KMS-11 (cell line): ENCODE data around the gene TMED1.

Source experiments
- H2AFZ ChIP-seq: fragments of 200-600 bp; sonication (generic); 2 replicates; pipeline ENCODE4 v1.6.1; 2016; ENCODE audit warnings: antibody characterized with exemption, mixed run types, low read depth
- H3K27ac ChIP-seq: fragments of 200-600 bp; sonication (generic); 2 replicates; pipeline ENCODE4 v1.6.1; 2016; ENCODE audit warnings: mild to moderate bottlenecking, mixed run types
- H3K27me3 ChIP-seq: fragments of 200-600 bp; sonication (generic); 2 replicates; pipeline ENCODE4 v1.6.1; 2017; ENCODE audit warnings: mild to moderate bottlenecking, low read depth, mixed run types, moderate library complexity; ENCODE audit not compliant: insufficient read depth
- H3K36me3 ChIP-seq: fragments of 200-600 bp; sonication (generic); 2 replicates; pipeline ENCODE4 v1.6.1; 2017; ENCODE audit warnings: mild to moderate bottlenecking, mixed run types; ENCODE audit not compliant: insufficient read depth
- H3K4me1 ChIP-seq: fragments of 200-600 bp; sonication (generic); 2 replicates; pipeline ENCODE4 v1.6.1; 2016; ENCODE audit warnings: mild to moderate bottlenecking, low read depth, mixed run types; ENCODE audit not compliant: poor library complexity, severe bottlenecking
- H3K4me2 ChIP-seq: fragments of 200-600 bp; sonication (generic); 2 replicates; pipeline ENCODE4 v1.7.0; 2016; ENCODE audit warnings: mild to moderate bottlenecking, mixed run types
- H3K4me3 ChIP-seq: fragments of 200-600 bp; sonication (generic); IDR thresholded peaks from 2 replicates; pipeline ENCODE4 v1.6.1; 2017; ENCODE audit warnings: low read depth, low read length, mixed read lengths; ENCODE audit not compliant: insufficient read depth
- H3K79me2 ChIP-seq: fragments of 200-600 bp; sonication (generic); 2 replicates; pipeline ENCODE4 v1.6.1; 2016; ENCODE audit warnings: low read depth, mixed run types; ENCODE audit not compliant: insufficient read depth
- H3K9ac ChIP-seq: fragments of 200-600 bp; sonication (generic); 2 replicates; pipeline ENCODE4 v1.6.1; 2016; ENCODE audit warnings: mild to moderate bottlenecking, mixed run types
- H4K20me1 ChIP-seq: fragments of 200-600 bp; sonication (generic); 2 replicates; pipeline ENCODE4 v1.6.1; 2016; ENCODE audit warnings: mild to moderate bottlenecking, mixed run types; ENCODE audit not compliant: insufficient read depth
- CTCF ChIP-seq: fragments of 200-600 bp; sonication (generic); conservative IDR thresholded peaks from 2 replicates; pipeline ENCODE4 v1.6.1; 2017; ENCODE audit warnings: low read depth, mild to moderate bottlenecking, antibody characterized with exemption, low read length, moderate library complexity, mixed read lengths

TMED1 gene

DNA sequence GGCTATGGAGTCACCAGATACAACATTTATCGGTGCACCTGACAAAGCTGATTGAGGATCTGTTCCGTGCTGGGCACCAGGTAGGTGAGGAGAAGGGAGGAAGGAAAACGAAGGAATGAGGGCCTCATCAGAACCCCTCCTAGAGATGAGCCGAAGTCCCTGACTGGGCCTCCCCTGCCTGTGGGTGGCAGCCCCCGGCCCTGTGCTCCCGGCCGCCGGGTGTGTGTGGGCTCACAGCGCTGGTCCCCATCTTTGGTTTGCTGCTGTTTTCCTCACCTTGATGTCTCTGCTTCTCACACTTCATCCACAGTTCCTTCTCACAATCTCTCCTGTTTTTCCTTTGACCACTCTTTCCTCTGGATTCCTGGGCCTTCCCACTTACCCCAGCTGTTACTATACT is 32.8 kb downstream of the TMED1 start:
- Histone ChIP-seq H3K4me1 (no peaks in the 10 kb centered on the region), H3K4me2 (no peak overlapping the region), H3K4me3 (no peak overlapping the region), H3K27me3 (no peaks in the 10 kb centered on the region), H3K36me3 (peaks cover 5% of the 10 kb centered on the region; the same call in 1 of the 2 replicates), H3K27ac (no peak overlapping the region), H3K9ac (no peak overlapping the region), H4K20me1 (no peaks in the 10 kb centered on the region), H3K79me2 (no peaks in the 10 kb centered on the region), H2AFZ (no peak overlapping the region)
- TF ChIP-seq CTCF = no peak

- peaks cover 5% of the 10 kb centered on the region; the same call in 1 of the 2 replicates for H3K36me3 ChIP-seq
- TF ChIP-seq CTCF = no peak
- no peak overlapping the region for H3K4me3 ChIP-seq
- no peak overlapping the region for H2AFZ ChIP-seq
- no peak overlapping the region for H3K4me2 ChIP-seq
- no peaks in the 10 kb centered on the region for H3K27me3 ChIP-seq
- no peak overlapping the region for H3K9ac ChIP-seq
- no peaks in the 10 kb centered on the region for H3K79me2 ChIP-seq
- H4K20me1 ChIP-seq = no peaks in the 10 kb centered on the region
- H3K4me1 ChIP-seq = peaks cover 2% of the 10 kb centered on the region
- no peak overlapping the region for H3K27ac ChIP-seq
Observed at GRCh38 chr19:10802479-10802878, 33.5 kb downstream of the TMED1 start.

- Histone ChIP-seq H2AFZ (no peak overlapping the region), H3K27ac (no peak overlapping the region), H3K9ac (no peak overlapping the region), H3K4me1 (peaks cover 12% of the 10 kb centered on the region), H3K79me2 (no peaks in the 10 kb centered on the region), H3K4me2 (no peak overlapping the region), H4K20me1 (no peaks in the 10 kb centered on the region), H3K27me3 (no peaks in the 10 kb centered on the region), H3K36me3 (peaks cover 5% of the 10 kb centered on the region; the same call in 1 of the 2 replicates), H3K4me3 (no peak overlapping the region)
- no peak for TF ChIP-seq CTCF
Observed at GRCh38 chr19:10800488-10800887, 35.5 kb downstream of the TMED1 start.

- Histone ChIP-seq H3K4me3 (no peak overlapping the region), H2AFZ (no peak overlapping the region), H4K20me1 (no peaks in the 10 kb centered on the region), H3K36me3 (peaks cover 20% of the 10 kb centered on the region; the same call in 1 of the 2 replicates), H3K27me3 (no peaks in the 10 kb centered on the region), H3K9ac (no peak overlapping the region), H3K79me2 (no peaks in the 10 kb centered on the region), H3K4me1 (peaks cover 12% of the 10 kb centered on the region), H3K4me2 (no peak overlapping the region), H3K27ac (no peak overlapping the region)
- TF ChIP-seq CTCF = no peak
Observed at GRCh38 chr19:10797541-10798256, 38.3 kb downstream of the TMED1 start.
